Stomach smooth muscle (tissue), 2 donors: Measurements from ENCODE around the gene RAPGEF2.

ENCODE experiments used
- H3K27ac ChIP-seq: one replicate; pipeline ENCODE4 v1.7.0; 2013; ENCODE audit warnings: mild to moderate bottlenecking, low read length, inconsistent platforms
- H3K27me3 ChIP-seq, 2 donors: one replicate each; pipeline ENCODE4 v1.7.0; 2013; ENCODE audit warnings: low read length in 2 of 2; ENCODE audit not compliant: insufficient read depth in 2 of 2, control insufficient read depth in 1 of 2
- H3K36me3 ChIP-seq, 2 donors: one replicate each; pipeline ENCODE4 v1.7.0; 2013; ENCODE audit warnings: low read length in 2 of 2; ENCODE audit not compliant: control insufficient read depth in 2 of 2, insufficient read depth in 2 of 2
- H3K4me1 ChIP-seq: one replicate; pipeline ENCODE4 v1.7.0; 2013; ENCODE audit warnings: low read length; ENCODE audit not compliant: control insufficient read depth, insufficient read depth
- H3K4me3 ChIP-seq, 2 donors: one replicate each; pipeline ENCODE4 v1.7.0; 2013; ENCODE audit warnings: low read length in 2 of 2
- H3K9ac ChIP-seq, 2 donors: one replicate each; pipeline ENCODE4 v1.7.0; 2013; ENCODE audit warnings: low read length in 2 of 2, mild to moderate bottlenecking in 1 of 2
- H3K9me3 ChIP-seq, 2 donors: one replicate each; pipeline ENCODE4 v1.7.0; 2013; ENCODE audit warnings: low read length in 2 of 2; ENCODE audit not compliant: control insufficient read depth in 2 of 2
- donor health status: healthy.
- donor health status: Pancreatic carcinoma.

The RAPGEF2 gene

GRCh38 chr4:159278399-159278798, 175.5 kb downstream of the RAPGEF2 start:
- H3K4me3 ChIP-seq = no peak overlapping the region
- H3K36me3 ChIP-seq = peaks cover 0 to 3% of the 10 kb centered on the region in 2 donors
- no peaks in the 10 kb centered on the region for H3K4me1 ChIP-seq
- no peaks in the 10 kb centered on the region for H3K27me3 ChIP-seq
- H3K9me3 ChIP-seq = no peaks in the 10 kb centered on the region
- H3K27ac ChIP-seq = no peak overlapping the region
- no peak overlapping the region for H3K9ac ChIP-seq

GRCh38 chr4:159279084-159279483, 176.2 kb downstream of the RAPGEF2 start:
- H3K27ac ChIP-seq = no peak overlapping the region
- no peaks in the 10 kb centered on the region for H3K4me1 ChIP-seq
- no peak overlapping the region for H3K4me3 ChIP-seq
- no peaks in the 10 kb centered on the region for H3K27me3 ChIP-seq
- H3K9ac ChIP-seq = no peak overlapping the region
- no peaks in the 10 kb centered on the region for H3K9me3 ChIP-seq
- H3K36me3 ChIP-seq = peaks cover 0 to 3% of the 10 kb centered on the region in 2 donors

GRCh38 chr4:159280442-159281172, 177.7 kb downstream of the RAPGEF2 start:
- H3K4me1 ChIP-seq = no peaks in the 10 kb centered on the region
- H3K9ac ChIP-seq = no peak overlapping the region
- H3K4me3 ChIP-seq = no peak overlapping the region
- H3K36me3 ChIP-seq = peaks cover 0 to 3% of the 10 kb centered on the region in 2 donors
- no peak overlapping the region for H3K27ac ChIP-seq
- H3K9me3 ChIP-seq = no peaks in the 10 kb centered on the region
- no peaks in the 10 kb centered on the region for H3K27me3 ChIP-seq

- Histone ChIP-seq H3K27ac (no peak overlapping the region), H3K9ac (no peak overlapping the region), H3K27me3 (no peaks in the 10 kb centered on the region), H3K36me3 (peaks cover 0 to 3% of the 10 kb centered on the region in 2 donors), H3K4me1 (no peaks in the 10 kb centered on the region), H3K4me3 (no peak overlapping the region), H3K9me3 (no peaks in the 10 kb centered on the region)
These were observed 178.9 kb downstream of the RAPGEF2 start for GRCh38 chr4:159281771-159282170.

GRCh38 chr4:159282329-159282728, 179.4 kb downstream of the RAPGEF2 start:
- Histone ChIP-seq H3K27ac (no peak overlapping the region), H3K36me3 (peaks cover 0 to 3% of the 10 kb centered on the region in 2 donors), H3K4me3 (no peak overlapping the region), H3K4me1 (no peaks in the 10 kb centered on the region), H3K9ac (no peak overlapping the region), H3K9me3 (no peaks in the 10 kb centered on the region), H3K27me3 (no peaks in the 10 kb centered on the region)

GRCh38 chr4:159282944-159283343, 180.1 kb downstream of the RAPGEF2 start:
- H3K36me3 ChIP-seq = peaks cover 0 to 3% of the 10 kb centered on the region in 2 donors
- no peaks in the 10 kb centered on the region for H3K4me1 ChIP-seq
- H3K27me3 ChIP-seq = no peaks in the 10 kb centered on the region
- no peak overlapping the region for H3K9ac ChIP-seq
- H3K9me3 ChIP-seq = no peaks in the 10 kb centered on the region
- no peak overlapping the region for H3K4me3 ChIP-seq
- no peak overlapping the region for H3K27ac ChIP-seq

GRCh38 chr4:159283696-159284095, 180.8 kb downstream of the RAPGEF2 start:
- Histone ChIP-seq H3K36me3 (peaks cover 0 to 3% of the 10 kb centered on the region in 2 donors), H3K4me3 (no peak overlapping the region), H3K4me1 (no peaks in the 10 kb centered on the region), H3K9me3 (no peaks in the 10 kb centered on the region), H3K27ac (no peak overlapping the region), H3K9ac (no peak overlapping the region), H3K27me3 (no peaks in the 10 kb centered on the region)

GRCh38 chr4:159284113-159284512, 181.2 kb downstream of the RAPGEF2 start:
- Histone ChIP-seq H3K4me3 (no peak overlapping the region), H3K9me3 (no peaks in the 10 kb centered on the region), H3K36me3 (peaks cover 0 to 3% of the 10 kb centered on the region in 2 donors), H3K27me3 (no peaks in the 10 kb centered on the region), H3K4me1 (no peaks in the 10 kb centered on the region), H3K9ac (no peak overlapping the region), H3K27ac (no peak overlapping the region)

GRCh38 chr4:159284733-159285132, 181.9 kb downstream of the RAPGEF2 start:
- H3K36me3 ChIP-seq = no peaks in the 10 kb centered on the region
- no peaks in the 10 kb centered on the region for H3K27me3 ChIP-seq
- H3K9me3 ChIP-seq = no peaks in the 10 kb centered on the region
- no peak overlapping the region for H3K4me3 ChIP-seq
- no peaks in the 10 kb centered on the region for H3K4me1 ChIP-seq
- H3K27ac ChIP-seq = no peak overlapping the region
- no peak overlapping the region for H3K9ac ChIP-seq

- Histone ChIP-seq H3K9me3 (no peaks in the 10 kb centered on the region), H3K4me3 (no peak overlapping the region), H3K4me1 (no peaks in the 10 kb centered on the region), H3K27me3 (no peaks in the 10 kb centered on the region), H3K27ac (no peak overlapping the region), H3K9ac (no peak overlapping the region), H3K36me3 (no peaks in the 10 kb centered on the region)
These were observed 184.9 kb downstream of the RAPGEF2 start for GRCh38 chr4:159287767-159288166.

- H3K27ac ChIP-seq = no peak overlapping the region
- no peaks in the 10 kb centered on the region for H3K36me3 ChIP-seq
- no peaks in the 10 kb centered on the region for H3K9me3 ChIP-seq
- H3K27me3 ChIP-seq = no peaks in the 10 kb centered on the region
- H3K4me1 ChIP-seq = no peaks in the 10 kb centered on the region
- H3K9ac ChIP-seq = no peak overlapping the region
- H3K4me3 ChIP-seq = no peak overlapping the region
These were observed 186.8 kb downstream of the RAPGEF2 start for GRCh38 chr4:159289682-159290081.
